HG03442 (cell line): ENCODE data around the gene ZNF543.

Experiments used
- ATAC-seq: cut with Tn5 transposase; IDR thresholded peaks from one replicate; pipeline ENCODE4 v1.9.1; 2021; ENCODE audit warnings: mild to moderate bottlenecking, moderate library complexity; ENCODE audit not compliant: unreplicated experiment

Gene ZNF543

GRCh38 chr19:57377498-57378146, 57.4 kb downstream of the ZNF543 start:
- no peak for ATAC-seq
